Astrocyte (in vitro differentiated cells and primary cell): ENCODE results near the gene CPPED1. TPM values are rescaled to one million over a fixed set of nuclear protein-coding genes. Genes with fewer than 3 reads are reported as not detected.
A peak's percentile ranks its signal among the peaks of the same experiment; 100 is the strongest.

Source experiments
- DNase-seq: peaks from one replicate; pipeline ENCODE4 v3.0.0-alpha.2; 2010; ENCODE audit warnings: low read depth
- FAIRE-seq: peaks from 2 replicates; lab custom pipeline; 2011; peaks lifted over from hg19 to GRCh38; lab: Jason Lieb, UNC
- H2AFZ ChIP-seq: 2 replicates; pipeline ENCODE4 v1.6.0; 2012; ENCODE audit warnings: low read depth, low read length, inconsistent platforms
- H3K27ac ChIP-seq: 2 replicates; pipeline ENCODE4 v1.5.1; 2011; ENCODE audit warnings: low read depth, low read length, inconsistent platforms
- H3K27me3 ChIP-seq: 2 replicates; pipeline ENCODE4 v1.6.0; 2011; ENCODE audit warnings: low read length, inconsistent platforms; ENCODE audit not compliant: insufficient read depth
- H3K36me3 ChIP-seq: 2 replicates; pipeline ENCODE4 v1.5.1; 2011; ENCODE audit warnings: low read length, inconsistent platforms; ENCODE audit not compliant: insufficient read depth
- H3K4me1 ChIP-seq: 2 replicates; pipeline ENCODE4 v1.5.1; 2011; ENCODE audit warnings: low read length, inconsistent platforms; ENCODE audit not compliant: insufficient read depth
- H3K4me2 ChIP-seq: 2 replicates; pipeline ENCODE4 v1.6.0; 2012; ENCODE audit warnings: low read length, inconsistent platforms
- H3K4me3 ChIP-seq: 2 replicates; pipeline ENCODE4 v1.5.1; 2011; ENCODE audit warnings: low read depth, mild to moderate bottlenecking, low read length, inconsistent platforms; ENCODE audit not compliant: insufficient read depth
- H3K79me2 ChIP-seq: 2 replicates; pipeline ENCODE4 v1.6.0; 2012; ENCODE audit warnings: mild to moderate bottlenecking, low read length, inconsistent platforms; ENCODE audit not compliant: insufficient read depth
- H3K9ac ChIP-seq: 2 replicates; pipeline ENCODE4 v1.6.0; 2012; ENCODE audit warnings: mild to moderate bottlenecking, low read length, inconsistent platforms
- H3K9me3 ChIP-seq: 2 replicates; pipeline ENCODE4 v1.5.1; 2012; ENCODE audit warnings: low read depth, mild to moderate bottlenecking, low read length, inconsistent platforms; ENCODE audit not compliant: insufficient read depth
- H4K20me1 ChIP-seq: 2 replicates; pipeline ENCODE4 v1.6.0; 2012; ENCODE audit warnings: low read length, inconsistent platforms; ENCODE audit not compliant: insufficient read depth
- H3K27ac Mint-ChIP-seq: one replicate; pipeline ENCODE4 v1.8.0; 2021; ENCODE audit warnings: mild to moderate bottlenecking, mixed read lengths; ENCODE audit not compliant: unreplicated experiment
- H3K27me3 Mint-ChIP-seq: one replicate; pipeline ENCODE4 v1.8.0; 2021; ENCODE audit warnings: low read depth, mixed read lengths; ENCODE audit not compliant: unreplicated experiment
- H3K36me3 Mint-ChIP-seq: one replicate; pipeline ENCODE4 v1.8.0; 2021; ENCODE audit warnings: low read depth, mixed read lengths; ENCODE audit not compliant: unreplicated experiment
- H3K4me1 Mint-ChIP-seq: one replicate; pipeline ENCODE4 v1.8.0; 2021; ENCODE audit warnings: low read depth, mixed read lengths; ENCODE audit not compliant: unreplicated experiment
- H3K4me3 Mint-ChIP-seq: one replicate; pipeline ENCODE4 v1.8.0; 2021; ENCODE audit warnings: mild to moderate bottlenecking, moderate library complexity, mixed read lengths; ENCODE audit not compliant: unreplicated experiment
- H3K9me3 Mint-ChIP-seq: one replicate; pipeline ENCODE4 v1.8.0; 2021; ENCODE audit warnings: mild to moderate bottlenecking, mixed read lengths; ENCODE audit not compliant: unreplicated experiment
- CTCF ChIP-seq: IDR thresholded peaks from 2 replicates; pipeline ENCODE4 v1.5.1; 2011; ENCODE audit warnings: low read depth, mild to moderate bottlenecking, inconsistent platforms, low read length, moderate library complexity; ENCODE audit not compliant: insufficient read depth
- EZH2 ChIP-seq: IDR thresholded peaks from 2 replicates; pipeline ENCODE4 v1.6.1; 2012; ENCODE audit warnings: mild to moderate bottlenecking, low read length, inconsistent platforms; ENCODE audit not compliant: insufficient read depth
- total RNA-seq: library from RNA; stranded (reverse); gene quantifications from 2 replicates; pipeline ENCODE4 v1.2.1, GENCODE V29; 2021

The CPPED1 gene
- total RNA-seq, 1 donor from 2014 or later = 28.5 TPM

GRCh38 chr16:12646490-12647274 lies 157.0 kb downstream of the CPPED1 start:
- Mint-ChIP-seq H3K27ac (peak overlapping the region; percentile 9), H3K4me3 (no peak overlapping the region), H3K4me1 (peaks cover 6% of the 10 kb centered on the region), H3K27me3 (peaks cover 7% of the 10 kb centered on the region), H3K9me3 (peaks cover 12% of the 10 kb centered on the region), H3K36me3 (no peaks in the 10 kb centered on the region)
- peak; percentile 6 for DNase-seq
- Histone ChIP-seq H3K9ac (no peak overlapping the region), H3K4me1 (peaks cover 11% of the 10 kb centered on the region), H2AFZ (no peak overlapping the region), H3K4me3 (no peak overlapping the region), H3K9me3 (peaks cover 4% of the 10 kb centered on the region), H3K79me2 (no peaks in the 10 kb centered on the region), H4K20me1 (no peaks in the 10 kb centered on the region), H3K36me3 (no peaks in the 10 kb centered on the region), H3K4me2 (peak overlapping the region; percentile 32), H3K27me3 (peaks cover 2% of the 10 kb centered on the region), H3K27ac (no peak overlapping the region)
- no peak for TF ChIP-seq CTCF
- TF ChIP-seq EZH2 = no peak
- no peak for FAIRE-seq

GRCh38 chr16:12646098-12646489 lies 157.6 kb downstream of the CPPED1 start:
- no peak overlapping the region for H3K27ac Mint-ChIP-seq
- no peak for DNase-seq
- no peaks in the 10 kb centered on the region for H3K36me3 Mint-ChIP-seq
- H3K4me1 ChIP-seq = peaks cover 11% of the 10 kb centered on the region
- H3K4me3 Mint-ChIP-seq = no peak overlapping the region
- TF ChIP-seq CTCF (no peak), EZH2 (no peak)
- no peak overlapping the region for H3K4me3 ChIP-seq
- H3K79me2 ChIP-seq = no peaks in the 10 kb centered on the region
- FAIRE-seq = no peak
- H2AFZ ChIP-seq = no peak overlapping the region
- no peaks in the 10 kb centered on the region for H4K20me1 ChIP-seq
- no peak overlapping the region for H3K4me2 ChIP-seq
- H3K36me3 ChIP-seq = no peaks in the 10 kb centered on the region
- peaks cover 6% of the 10 kb centered on the region for H3K4me1 Mint-ChIP-seq
- peaks cover 4% of the 10 kb centered on the region for H3K9me3 ChIP-seq
- no peak overlapping the region for H3K9ac ChIP-seq
- H3K27me3 Mint-ChIP-seq = peaks cover 3% of the 10 kb centered on the region
- H3K27me3 ChIP-seq = peaks cover 2% of the 10 kb centered on the region
- peaks cover 12% of the 10 kb centered on the region for H3K9me3 Mint-ChIP-seq
- no peak overlapping the region for H3K27ac ChIP-seq

- Histone ChIP-seq H2AFZ (no peak overlapping the region), H3K4me2 (no peak overlapping the region), H3K4me1 (peaks cover 11% of the 10 kb centered on the region), H3K4me3 (no peak overlapping the region), H3K27me3 (no peaks in the 10 kb centered on the region), H3K9ac (no peak overlapping the region), H4K20me1 (no peaks in the 10 kb centered on the region), H3K79me2 (no peaks in the 10 kb centered on the region), H3K27ac (no peak overlapping the region), H3K36me3 (no peaks in the 10 kb centered on the region), H3K9me3 (peaks cover 4% of the 10 kb centered on the region)
- Mint-ChIP-seq H3K27me3 (no peaks in the 10 kb centered on the region), H3K9me3 (peaks cover 15% of the 10 kb centered on the region), H3K36me3 (peaks cover 3% of the 10 kb centered on the region), H3K4me1 (peaks cover 14% of the 10 kb centered on the region), H3K4me3 (no peak overlapping the region), H3K27ac (no peak overlapping the region)
- FAIRE-seq = no peak
- TF ChIP-seq CTCF (no peak), EZH2 (no peak)
- no peak for DNase-seq
These were observed 160.6 kb downstream of the CPPED1 start for GRCh38 chr16:12643034-12643455.
